ENCODE data around the gene NPAS2. TPM values are rescaled to one million over a fixed set of nuclear protein-coding genes. Genes with fewer than 3 reads are reported as not detected.

Gene NPAS2
- total and polyA plus RNA-seq, 2 of the 8 experiments (the other 6 are each of a cell fraction or from before 2014, with no cell fraction given) = 1.8 to 1.9 TPM

- no peak for TF ChIP-seq CHD7 (IDR thresholded peaks at IDR 0.05; ENCODE audit: insufficient replicate concordance, low read length)
- no peak for TF ChIP-seq CBX8 (IDR thresholded peaks at IDR 0.05; ENCODE audit: borderline replicate concordance, low read depth, low read length)
- no peak for TF ChIP-seq RAD21 (IDR thresholded peaks at IDR 0.05 in 1 of 2, conservative IDR thresholded peaks at IDR 0.05 in 1 of 2; ENCODE audit: low read depth in 2 of 2, low read length in 2 of 2)
- TF ChIP-seq CBX5 (IDR thresholded peaks at IDR 0.05; ENCODE audit: low read depth, low read length) = no peak
- no peak for TF ChIP-seq POLR2A (IDR thresholded peaks at IDR 0.05; ENCODE audit: control extremely low read depth in 1 of 2, low read depth in 2 of 2, low read length in 2 of 2)
- no peak for TF ChIP-seq FOSL1 (IDR thresholded peaks at IDR 0.05; ENCODE audit: insufficient read depth, low read depth, low read length)
- no peak for TF ChIP-seq SIX5 (IDR thresholded peaks at IDR 0.05; ENCODE audit: low read depth, low read length)
- TF ChIP-seq USF2 (IDR thresholded peaks at IDR 0.05; ENCODE audit: low read length) = no peak
- no peak for TF ChIP-seq SP2 (IDR thresholded peaks at IDR 0.05; ENCODE audit: low read length)
Measured at GRCh38 chr2:100875516-100876230, 55.7 kb downstream of the NPAS2 start (continued).

All from H1 (cell line).